Activated T-cell treated with anti-CD3 and anti-CD28 coated beads, Interleukin-2, amount 50 U/mL, for 4 hours (primary cell): Measurements from ENCODE around the gene CEP70. TPM values are rescaled to one million over a fixed set of nuclear protein-coding genes. Genes with fewer than 3 reads are reported as not detected.
"Not testable (repeated sequence)": the region's sequence is repeated elsewhere in the genome, so short reads cannot be mapped to it uniquely, and the experiment has no call there.

Experiments used
- ATAC-seq, 2 donors: fragments of 200-7000 bp; cut with Tn5 transposase; one replicate each; pipeline ENCODE4 v1.10.0; 2021
- DNase-seq: peaks from one replicate; pipeline ENCODE4 v3.0.0-alpha.2; 2020
- H3K27me3 Mint-ChIP-seq: one replicate; pipeline ENCODE4 v1.8.0; 2021; ENCODE audit warnings: low read depth, mixed read lengths
- H3K36me3 Mint-ChIP-seq: one replicate; pipeline ENCODE4 v1.8.0; 2022; ENCODE audit warnings: mixed read lengths; ENCODE audit not compliant: insufficient read depth
- H3K4me1 Mint-ChIP-seq: one replicate; pipeline ENCODE4 v1.8.0; 2021; ENCODE audit warnings: low read depth, mixed read lengths
- H3K4me3 Mint-ChIP-seq: one replicate; pipeline ENCODE4 v1.8.0; 2021; ENCODE audit warnings: mild to moderate bottlenecking, moderate library complexity, mixed read lengths
- H3K9me3 Mint-ChIP-seq: one replicate; pipeline ENCODE4 v1.8.0; 2021; ENCODE audit warnings: mixed read lengths
- total RNA-seq, 3 donors: library from RNA; stranded (reverse); gene quantifications; one replicate each; pipeline ENCODE4 v1.2.1, GENCODE V29; 2021

The CEP70 gene, protein sequence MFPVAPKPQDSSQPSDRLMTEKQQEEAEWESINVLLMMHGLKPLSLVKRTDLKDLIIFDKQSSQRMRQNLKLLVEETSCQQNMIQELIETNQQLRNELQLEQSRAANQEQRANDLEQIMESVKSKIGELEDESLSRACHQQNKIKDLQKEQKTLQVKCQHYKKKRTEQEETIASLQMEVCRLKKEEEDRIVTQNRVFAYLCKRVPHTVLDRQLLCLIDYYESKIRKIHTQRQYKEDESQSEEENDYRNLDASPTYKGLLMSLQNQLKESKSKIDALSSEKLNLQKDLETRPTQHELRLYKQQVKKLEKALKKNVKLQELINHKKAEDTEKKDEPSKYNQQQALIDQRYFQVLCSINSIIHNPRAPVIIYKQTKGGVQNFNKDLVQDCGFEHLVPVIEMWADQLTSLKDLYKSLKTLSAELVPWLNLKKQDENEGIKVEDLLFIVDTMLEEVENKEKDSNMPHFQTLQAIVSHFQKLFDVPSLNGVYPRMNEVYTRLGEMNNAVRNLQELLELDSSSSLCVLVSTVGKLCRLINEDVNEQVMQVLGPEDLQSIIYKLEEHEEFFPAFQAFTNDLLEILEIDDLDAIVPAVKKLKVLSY
- total RNA-seq, result 1 to 10 TPM; 5.1 to 7.0 (median 5.2) TPM

DNA sequence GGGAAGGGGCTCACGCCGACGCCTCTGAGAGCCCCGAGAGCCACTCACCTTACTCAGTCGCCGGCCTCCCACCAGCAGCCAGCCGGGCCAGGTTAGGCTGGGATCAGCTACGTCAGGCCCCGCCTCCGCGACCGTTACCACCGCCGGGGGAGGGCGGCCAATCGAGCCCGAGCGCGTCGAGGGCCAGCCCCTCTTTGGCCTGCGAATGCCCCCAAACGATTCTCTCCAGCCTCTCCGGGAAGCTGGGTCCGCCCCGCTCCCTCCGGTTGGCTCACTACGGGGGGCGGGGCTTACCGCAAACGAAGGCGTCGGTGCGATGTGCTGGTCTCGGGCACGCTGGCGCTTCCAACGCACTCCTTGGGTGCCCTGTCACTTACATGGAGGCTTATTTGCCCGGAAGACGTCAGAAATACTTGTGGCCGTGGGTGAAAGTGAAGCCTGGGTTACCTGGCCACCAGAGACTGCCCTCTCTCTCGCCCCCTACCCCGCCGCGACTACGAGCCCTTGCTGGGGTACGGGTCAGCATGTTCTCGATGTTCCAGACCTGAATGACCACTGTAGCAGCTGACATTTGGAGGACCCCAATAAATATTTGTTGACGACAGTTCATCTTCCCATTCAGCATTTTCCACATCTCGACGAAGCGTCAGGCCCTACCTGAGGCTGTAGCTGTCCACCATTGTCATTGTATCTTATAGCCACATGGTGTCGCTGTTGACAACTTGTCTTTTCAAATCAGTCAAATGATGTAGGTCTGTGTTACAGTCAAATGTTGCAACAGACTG is at the start of gene CEP70:
Gene CEP70 (minus strand): TSS at position 111 of the 785 bp plus-strand sequence. CDS start 21,333 bp downstream, outside the sequence.
- Mint-ChIP-seq H3K9me3 (no peaks in the 10 kb centered on the region), H3K4me1 (peaks cover 10% of the 10 kb centered on the region), H3K27me3 (no peaks in the 10 kb centered on the region), H3K36me3 (no peaks in the 10 kb centered on the region), H3K4me3 (peak within 1 kb of the TSS; percentile 96)
- DNase-seq (peak; percentile 84), ATAC-seq (peak; percentile 96 to 98)

DNA sequence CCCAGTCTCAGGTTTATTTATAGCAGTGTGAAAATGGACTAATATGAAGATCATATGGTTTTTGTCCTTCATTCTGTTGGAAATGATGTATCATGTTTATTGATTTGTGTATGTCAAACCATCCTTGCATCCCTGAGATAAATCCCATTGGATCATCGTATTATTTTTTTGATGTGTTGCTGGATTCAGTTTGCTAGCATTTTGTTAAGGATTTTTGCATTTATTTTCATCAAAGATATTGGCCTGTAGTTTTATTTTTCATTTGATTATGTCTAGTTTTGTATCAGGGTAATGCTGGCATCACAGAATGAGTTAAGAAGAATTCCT is 48.8 kb upstream of the CEP70 start:
- no peak overlapping the region for H3K4me3 Mint-ChIP-seq
- H3K9me3 Mint-ChIP-seq, result peaks cover 54% of the 10 kb centered on the region
- no peak for ATAC-seq
- DNase-seq, result no peak
- no peaks in the 10 kb centered on the region for H3K27me3 Mint-ChIP-seq
- no peaks in the 10 kb centered on the region for H3K4me1 Mint-ChIP-seq
- H3K36me3 Mint-ChIP-seq, result peaks cover 6% of the 10 kb centered on the region

DNA sequence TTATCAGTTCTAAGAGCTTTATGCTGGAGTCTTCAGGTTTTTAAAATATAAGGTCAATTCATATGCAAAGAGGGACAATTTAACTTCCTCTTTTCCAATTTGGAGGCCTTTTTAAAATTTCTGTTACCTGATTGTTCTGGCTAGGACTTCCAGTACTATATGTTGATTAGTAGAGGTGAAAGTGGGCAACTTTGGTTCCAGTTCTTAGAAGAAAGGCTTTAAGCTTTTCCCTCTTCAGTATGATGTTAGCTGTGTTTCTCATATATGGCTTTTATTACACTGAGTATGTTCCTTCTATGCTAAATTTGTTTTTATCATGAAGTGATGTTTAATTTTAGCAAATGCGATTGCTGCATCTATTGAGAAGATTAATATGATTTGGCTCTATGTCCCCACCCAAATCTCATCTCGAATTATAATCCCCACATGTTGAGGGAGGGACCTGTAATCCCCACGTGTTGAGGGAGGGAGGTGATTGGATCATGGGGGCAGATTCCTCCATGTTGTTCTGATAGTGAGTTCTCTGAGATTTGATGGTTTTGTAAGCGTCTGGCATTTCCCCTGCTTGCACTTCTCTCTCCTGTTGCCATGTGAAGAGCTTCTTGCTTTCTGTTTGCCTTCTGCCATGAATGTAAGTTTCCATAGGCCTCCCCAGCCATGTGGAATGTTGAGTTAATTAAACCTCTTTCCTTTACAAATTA is 48.3 kb upstream of the CEP70 start:
- Mint-ChIP-seq H3K36me3 (peaks cover 6% of the 10 kb centered on the region), H3K9me3 (peaks cover 59% of the 10 kb centered on the region), H3K4me1 (no peaks in the 10 kb centered on the region), H3K4me3 (no peak overlapping the region), H3K27me3 (no peaks in the 10 kb centered on the region)
- ATAC-seq (no peak), DNase-seq (no peak)

DNA sequence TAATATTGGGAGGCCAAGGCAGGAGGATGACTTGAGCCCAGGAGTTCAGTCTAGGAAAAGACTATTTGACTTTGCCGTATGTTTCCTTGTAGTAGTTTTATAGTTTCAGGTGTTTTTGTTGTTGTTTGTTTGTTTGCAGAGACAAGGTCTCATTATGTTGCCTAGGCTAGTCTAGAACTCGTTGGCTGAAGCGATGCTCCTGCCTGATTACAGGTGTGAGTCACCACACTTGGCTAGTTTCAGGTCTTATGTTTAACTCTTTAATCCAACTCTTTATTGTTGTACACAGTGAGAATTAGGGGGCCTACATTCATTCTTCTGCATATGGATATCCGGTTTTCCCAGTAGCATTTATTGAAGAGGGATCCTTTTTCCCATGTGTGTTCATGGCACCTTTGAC is 46.5 kb upstream of the CEP70 start:
- peaks cover 7% of the 10 kb centered on the region for H3K36me3 Mint-ChIP-seq
- H3K27me3 Mint-ChIP-seq, result no peaks in the 10 kb centered on the region
- H3K4me1 Mint-ChIP-seq, result no peaks in the 10 kb centered on the region
- peaks cover 46% of the 10 kb centered on the region for H3K9me3 Mint-ChIP-seq
- H3K4me3 Mint-ChIP-seq, result no peak overlapping the region
- ATAC-seq (no peak), DNase-seq (no peak)

DNA sequence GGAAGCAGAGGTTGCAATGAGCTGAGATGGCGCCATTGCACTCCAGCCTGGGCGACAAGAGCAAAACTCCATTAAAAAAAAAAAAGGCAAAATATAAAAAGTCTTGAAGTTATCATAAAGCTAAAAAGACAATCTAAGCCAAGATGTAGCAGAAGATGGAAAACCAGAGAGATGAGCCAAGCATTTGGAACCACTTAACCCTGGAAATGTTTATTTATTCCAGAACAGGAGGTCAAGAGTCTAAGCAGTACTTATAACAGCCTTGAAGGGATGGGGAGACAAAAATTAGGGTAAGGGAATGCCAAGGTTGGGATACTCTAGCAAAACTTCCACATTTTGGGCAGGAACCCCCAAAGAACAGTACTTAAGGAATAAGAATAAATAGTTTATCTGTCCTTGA is 44.6 kb upstream of the CEP70 start:
- no peak for DNase-seq
- H3K27me3 Mint-ChIP-seq, result no peaks in the 10 kb centered on the region
- peaks cover 32% of the 10 kb centered on the region for H3K9me3 Mint-ChIP-seq
- no peak overlapping the region for H3K4me3 Mint-ChIP-seq
- ATAC-seq, result no peak
- peaks cover 7% of the 10 kb centered on the region for H3K36me3 Mint-ChIP-seq
- no peaks in the 10 kb centered on the region for H3K4me1 Mint-ChIP-seq

GRCh38 chr3:138629526-138629925 is 35.5 kb upstream of the CEP70 start:
- no peaks in the 10 kb centered on the region for H3K4me1 Mint-ChIP-seq
- no peak for DNase-seq
- H3K36me3 Mint-ChIP-seq, result peaks cover 3% of the 10 kb centered on the region
- no peak for ATAC-seq
- no peaks in the 10 kb centered on the region for H3K27me3 Mint-ChIP-seq
- no peaks in the 10 kb centered on the region for H3K9me3 Mint-ChIP-seq
- H3K4me3 Mint-ChIP-seq, result no peak overlapping the region

DNA sequence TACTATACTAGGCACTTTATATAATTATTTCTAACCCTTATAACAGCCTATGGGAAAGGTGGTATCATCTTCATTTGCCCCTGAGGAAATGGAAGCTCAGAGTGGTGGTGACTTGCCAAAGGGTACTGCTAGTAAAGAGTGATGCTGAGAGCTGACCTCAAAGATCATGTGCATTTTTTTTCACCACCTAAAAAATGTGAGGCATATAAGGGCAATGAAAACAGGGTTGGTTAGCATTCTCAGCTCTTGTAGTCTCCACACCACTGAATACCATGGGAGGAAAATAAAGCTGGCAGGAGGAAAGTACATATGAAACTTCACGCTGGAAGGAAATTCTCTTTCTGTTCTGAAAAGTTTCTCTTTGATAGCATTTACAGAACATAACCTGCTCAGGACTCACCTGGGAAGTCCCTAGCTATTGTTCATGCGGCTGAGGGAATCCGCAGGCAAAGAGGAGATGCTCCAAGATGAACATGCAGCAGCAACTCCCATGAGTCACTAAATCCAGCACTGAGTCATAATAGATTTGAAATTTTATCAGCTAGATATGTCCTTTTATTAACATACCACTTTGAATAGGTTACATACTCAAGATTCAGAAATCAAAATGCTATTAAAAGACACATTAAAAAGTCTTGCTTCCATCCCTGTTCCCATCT is 31.8 kb upstream of the CEP70 start:
- Mint-ChIP-seq H3K9me3 (no peaks in the 10 kb centered on the region), H3K4me3 (no peak overlapping the region), H3K27me3 (no peaks in the 10 kb centered on the region), H3K4me1 (no peaks in the 10 kb centered on the region), H3K36me3 (peaks cover 4% of the 10 kb centered on the region)
- ATAC-seq, result no peak
- no peak for DNase-seq

- DNase-seq (no peak), ATAC-seq (no peak)
- Mint-ChIP-seq H3K36me3 (peaks cover 2% of the 10 kb centered on the region), H3K4me3 (no peak overlapping the region), H3K4me1 (no peaks in the 10 kb centered on the region), H3K27me3 (no peaks in the 10 kb centered on the region), H3K9me3 (no peaks in the 10 kb centered on the region)
Measured at GRCh38 chr3:138624518-138624917, 30.5 kb upstream of the CEP70 start.

DNA sequence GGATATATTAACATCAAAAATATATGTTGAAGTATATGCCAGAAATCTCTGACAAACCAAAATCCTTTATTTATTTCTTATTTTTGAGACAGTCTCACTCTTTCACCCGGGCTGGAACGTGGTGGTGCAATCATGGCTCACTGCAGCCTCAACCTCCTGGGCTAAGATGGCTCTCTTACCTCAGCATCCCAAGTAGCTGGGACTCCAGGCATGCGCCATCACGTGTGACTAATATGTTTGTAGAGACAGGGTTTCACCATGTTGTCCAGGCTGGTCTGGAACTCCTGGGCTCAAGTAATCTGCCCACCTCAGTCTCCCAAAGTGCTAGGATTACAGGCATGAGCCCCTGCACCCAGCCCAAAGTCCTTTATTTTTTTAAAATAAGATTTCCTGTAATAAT is 26.4 kb upstream of the CEP70 start:
- Mint-ChIP-seq H3K4me3 (no peak overlapping the region), H3K9me3 (no peaks in the 10 kb centered on the region)

DNA sequence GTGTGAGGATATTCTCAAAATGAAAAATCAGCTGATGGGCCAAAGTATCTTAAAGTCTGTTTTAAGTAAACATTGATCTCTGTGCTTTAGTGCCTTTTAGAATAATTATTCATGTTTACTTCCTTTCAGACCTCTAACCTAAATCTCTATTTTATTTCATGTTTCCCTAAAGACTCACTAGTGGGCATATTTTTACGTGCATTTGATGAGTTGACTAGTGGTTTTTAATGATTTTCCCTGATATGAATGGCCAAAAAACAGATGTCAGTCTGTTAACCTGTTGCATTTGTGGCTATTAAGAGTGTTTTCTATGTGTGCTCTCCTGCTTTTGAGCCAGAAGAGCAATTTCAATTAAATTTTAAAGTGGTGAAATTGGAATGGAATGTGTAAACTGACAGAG is 21.4 kb upstream of the CEP70 start:
- H3K36me3 Mint-ChIP-seq, result peaks cover 1% of the 10 kb centered on the region
- no peak for DNase-seq
- H3K27me3 Mint-ChIP-seq, result no peaks in the 10 kb centered on the region

More for the DNA sequence above, 26.4 kb upstream of the CEP70 start:
- no peak for DNase-seq
- Mint-ChIP-seq H3K4me1 (no peaks in the 10 kb centered on the region), H3K27me3 (no peaks in the 10 kb centered on the region), H3K36me3 (peaks cover 2% of the 10 kb centered on the region)
- ATAC-seq, result no peak

DNA sequence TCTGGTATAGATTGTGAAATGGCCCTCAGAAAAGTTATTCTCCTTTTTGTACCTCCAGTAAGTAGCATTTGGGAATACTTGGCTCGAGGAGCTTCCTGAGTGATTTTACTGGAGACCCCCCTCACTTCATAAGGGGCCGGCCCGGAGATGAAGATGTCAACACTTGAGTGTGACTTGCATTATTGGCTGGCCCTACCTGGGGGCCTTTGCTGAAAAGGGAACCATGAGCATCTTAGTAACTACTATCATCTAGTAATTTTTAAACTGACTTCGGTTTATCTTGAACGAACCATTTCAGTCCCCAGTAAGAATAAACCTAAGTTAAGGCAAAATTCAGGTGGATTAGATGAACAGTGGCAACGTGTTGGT is 15.8 kb upstream of the CEP70 start:
- H3K4me3 Mint-ChIP-seq, result peak overlapping the region; percentile 84
- no peaks in the 10 kb centered on the region for H3K9me3 Mint-ChIP-seq
- DNase-seq (no peak), ATAC-seq (no peak)
- H3K36me3 Mint-ChIP-seq, result peaks cover 1% of the 10 kb centered on the region
- H3K4me1 Mint-ChIP-seq, result peaks cover 12% of the 10 kb centered on the region
- H3K27me3 Mint-ChIP-seq, result no peaks in the 10 kb centered on the region

More for the DNA sequence above, 21.4 kb upstream of the CEP70 start:
- Mint-ChIP-seq H3K4me3 (no peak overlapping the region), H3K9me3 (no peaks in the 10 kb centered on the region), H3K4me1 (no peaks in the 10 kb centered on the region)
- ATAC-seq, result no peak

- Mint-ChIP-seq H3K9me3 (no peaks in the 10 kb centered on the region), H3K36me3 (peaks cover 2% of the 10 kb centered on the region), H3K27me3 (no peaks in the 10 kb centered on the region), H3K4me3 (peak within 1 kb of the TSS; percentile 84), H3K4me1 (peaks cover 12% of the 10 kb centered on the region)
- DNase-seq (peak; percentile 64), ATAC-seq (peak; percentile 87 to 89)
Measured at GRCh38 chr3:138608322-138609135, 14.5 kb upstream of the CEP70 start, which contains the start of gene FAIM. Gene FAIM (plus strand): TSS chr3:138608771. CDS start chr3:138619727, 10,956 bp downstream.

DNA sequence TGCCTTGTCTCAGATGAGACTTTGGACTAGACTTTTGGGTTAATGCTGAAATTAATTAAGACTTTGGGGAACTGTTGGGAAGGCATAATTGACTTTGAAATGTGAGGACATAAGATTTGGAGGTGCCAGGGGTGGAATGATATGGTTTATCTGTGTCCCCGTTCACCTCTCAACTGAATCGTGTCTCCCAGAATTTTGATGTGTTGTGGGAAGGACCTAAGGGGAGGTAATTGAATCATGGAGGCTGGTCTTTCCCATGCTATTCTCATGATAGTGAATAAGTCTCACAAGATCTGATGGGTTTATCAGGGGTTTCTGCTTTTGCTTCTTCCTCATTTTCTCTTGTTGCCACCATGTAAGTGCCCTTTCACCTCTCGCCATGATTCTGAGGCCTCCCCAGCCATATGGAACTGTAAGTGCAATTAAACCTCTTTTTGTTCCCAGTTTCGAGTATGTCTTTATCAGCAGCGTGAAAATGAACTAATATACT is 10.1 kb upstream of the CEP70 start:
- not testable (repeated sequence) for DNase-seq, ATAC-seq, H3K4me3 Mint-ChIP-seq, H3K4me1 Mint-ChIP-seq, H3K9me3 Mint-ChIP-seq, H3K36me3 Mint-ChIP-seq, H3K27me3 Mint-ChIP-seq
